ENCODE data around the gene ERCC3.

DNA sequence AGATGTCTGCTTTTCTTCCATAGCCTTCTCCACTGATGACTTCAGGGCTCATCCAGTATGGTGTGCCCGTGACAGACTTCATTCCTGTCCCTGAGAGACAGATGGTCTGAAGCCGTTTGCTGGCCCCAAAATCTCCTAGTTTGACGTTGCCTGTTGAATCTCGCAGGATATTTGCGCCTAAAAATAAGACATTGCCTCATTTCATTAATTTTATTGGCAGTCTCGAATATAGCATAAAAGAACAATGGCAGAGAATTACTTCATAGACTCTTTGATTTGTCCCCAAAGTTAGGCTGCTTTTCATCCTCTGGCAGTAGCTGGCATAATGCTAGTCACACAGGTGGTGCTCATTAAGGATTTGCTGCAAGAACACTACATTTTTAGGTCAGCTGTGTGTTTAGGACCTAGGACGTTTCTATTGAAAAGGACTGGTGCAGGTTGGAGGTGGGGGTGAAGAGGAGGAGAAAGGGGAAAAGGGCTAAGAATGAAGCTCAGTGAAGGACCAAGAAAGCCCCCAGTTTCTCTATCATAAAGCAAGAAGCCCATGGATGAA, 14.7 kb upstream of the ERCC3 start:
- TF ChIP-seq, protein P1, sequence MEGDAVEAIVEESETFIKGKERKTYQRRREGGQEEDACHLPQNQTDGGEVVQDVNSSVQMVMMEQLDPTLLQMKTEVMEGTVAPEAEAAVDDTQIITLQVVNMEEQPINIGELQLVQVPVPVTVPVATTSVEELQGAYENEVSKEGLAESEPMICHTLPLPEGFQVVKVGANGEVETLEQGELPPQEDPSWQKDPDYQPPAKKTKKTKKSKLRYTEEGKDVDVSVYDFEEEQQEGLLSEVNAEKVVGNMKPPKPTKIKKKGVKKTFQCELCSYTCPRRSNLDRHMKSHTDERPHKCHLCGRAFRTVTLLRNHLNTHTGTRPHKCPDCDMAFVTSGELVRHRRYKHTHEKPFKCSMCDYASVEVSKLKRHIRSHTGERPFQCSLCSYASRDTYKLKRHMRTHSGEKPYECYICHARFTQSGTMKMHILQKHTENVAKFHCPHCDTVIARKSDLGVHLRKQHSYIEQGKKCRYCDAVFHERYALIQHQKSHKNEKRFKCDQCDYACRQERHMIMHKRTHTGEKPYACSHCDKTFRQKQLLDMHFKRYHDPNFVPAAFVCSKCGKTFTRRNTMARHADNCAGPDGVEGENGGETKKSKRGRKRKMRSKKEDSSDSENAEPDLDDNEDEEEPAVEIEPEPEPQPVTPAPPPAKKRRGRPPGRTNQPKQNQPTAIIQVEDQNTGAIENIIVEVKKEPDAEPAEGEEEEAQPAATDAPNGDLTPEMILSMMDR (conservative IDR thresholded peaks at IDR 0.05): no peak
- TF ChIP-seq ZFX (IDR thresholded peaks at IDR 0.05): no peak
